Keratinocyte (primary cell): Measurements from ENCODE around the gene ZNF594. TPM values are rescaled to one million over a fixed set of nuclear protein-coding genes. Genes with fewer than 3 reads are reported as not detected.

Experiments
- polyA plus RNA-seq, 5 experiments: library from polyadenylated mRNA; depleted of rRNA in 3 of 5; stranded (reverse) in 3 of 5; stranded (forward) in 1 of 5; unstranded in 1 of 5; fragments of >200 nt; gene quantifications; 1 replicate in 1 of 5; 2 replicates in 3 of 5; 3 replicates in 1 of 5; pipeline versions ENCODE4 v1.2.1 to v1.2.3, GENCODE V29; 2011 to 2012; ENCODE audit warnings: missing spikeins in 2 of 5, low read depth in 1 of 5, low replicate concordance in 1 of 5

ZNF594 gene
- polyA plus RNA-seq, 1 donor (not counting 4 experiments of a cell fraction or from before 2014, with no cell fraction given), result 2.1 TPM

Other genes starting within 250 kb of the ZNF594 start
- 1,029 to 1,579 TPM (median 1,435 TPM) in 3 replicates for gene PFN1, start 243.3 kb downstream of the ZNF594 start, polyA plus RNA-seq
- 1.8 to 3.1 TPM (median 2.4 TPM) in 3 replicates for gene ENO3, start 240.7 kb downstream of the ZNF594 start, polyA plus RNA-seq
- gene SPAG7, start 224.1 kb downstream of the ZNF594 start, polyA plus RNA-seq, result 65.6 to 73.7 TPM (median 65.7 TPM) in 3 replicates
- 8.5 to 14.3 TPM (median 10.4 TPM) in 3 replicates for gene CAMTA2, start 204.2 kb downstream of the ZNF594 start, polyA plus RNA-seq
- gene INCA1, start 194.3 kb downstream of the ZNF594 start, polyA plus RNA-seq, result 0.21 to 0.39 TPM (median 0.26 TPM) in 3 replicates
- gene KIF1C, start 193.9 kb downstream of the ZNF594 start, polyA plus RNA-seq, result 85.3 to 93.7 TPM (median 91.1 TPM) in 3 replicates
- gene SLC52A1, start 156.4 kb downstream of the ZNF594 start, polyA plus RNA-seq, result 0.16 to 0.21 TPM (median 0.21 TPM) in 3 replicates
- 1.6 to 4.3 TPM (median 3.0 TPM) in 3 replicates for gene ZFP3, start 113.4 kb downstream of the ZNF594 start, polyA plus RNA-seq
- gene ZNF232, start 80.0 kb downstream of the ZNF594 start, polyA plus RNA-seq, result 4.2 to 5.2 TPM (median 4.9 TPM) in 3 replicates
- gene USP6, start 75.8 kb downstream of the ZNF594 start, polyA plus RNA-seq, result not detected in 3 replicates
- not detected in 3 replicates for gene SCIMP, start 43.0 kb upstream of the ZNF594 start, polyA plus RNA-seq
- 19.5 to 27.1 TPM (median 20.6 TPM) in 3 replicates for gene RABEP1, start 90.4 kb upstream of the ZNF594 start, polyA plus RNA-seq
- 53.6 to 81.5 TPM (median 64.9 TPM) in 3 replicates for gene NUP88, start 227.8 kb upstream of the ZNF594 start, polyA plus RNA-seq
- gene RPAIN, start 228.3 kb upstream of the ZNF594 start, polyA plus RNA-seq, result 18.5 to 22.5 TPM (median 22.1 TPM) in 3 replicates
- 176 to 431 TPM (median 394 TPM) in 3 replicates for gene C1QBP, start 247.3 kb upstream of the ZNF594 start, polyA plus RNA-seq